PFSK-1 (cell line): Measurements from ENCODE around the gene CDCP2.

Source experiments
- FOXP2 ChIP-seq: optimal IDR thresholded peaks from 2 replicates; pipeline ENCODE3; 2011; ENCODE audit warnings: borderline replicate concordance, control low read depth, inconsistent platforms; ENCODE audit not compliant: insufficient read depth; ENCODE audit errors: extremely low read length, extremely low read depth
- POLR2AphosphoS5 ChIP-seq: IDR thresholded peaks from 2 replicates; pipeline ENCODE4 v1.6.1; 2012; ENCODE audit warnings: low read depth, mild to moderate bottlenecking, control low read depth, low read length, moderate library complexity
- REST ChIP-seq, 2 experiments: IDR thresholded peaks; 2 replicates each; pipeline versions ENCODE4 v1.6.1 to v1.8.0; 2011 to 2012; ENCODE audit warnings: low read depth in 2 of 2, low read length in 2 of 2, control low read depth in 1 of 2, inconsistent platforms in 1 of 2, mild to moderate bottlenecking in 1 of 2, moderate library complexity in 1 of 2; ENCODE audit not compliant: insufficient read depth in 1 of 2
- SIN3A ChIP-seq: IDR thresholded peaks from 2 replicates; pipeline ENCODE4 v1.6.1; 2012; ENCODE audit warnings: mild to moderate bottlenecking, low read length, moderate library complexity, borderline replicate concordance; ENCODE audit not compliant: insufficient read depth
- TAF1 ChIP-seq: IDR thresholded peaks from 2 replicates; pipeline ENCODE4 v1.6.1; 2012; ENCODE audit warnings: low read length, control low read depth, borderline replicate concordance; ENCODE audit not compliant: insufficient read depth

The CDCP2 gene

DNA sequence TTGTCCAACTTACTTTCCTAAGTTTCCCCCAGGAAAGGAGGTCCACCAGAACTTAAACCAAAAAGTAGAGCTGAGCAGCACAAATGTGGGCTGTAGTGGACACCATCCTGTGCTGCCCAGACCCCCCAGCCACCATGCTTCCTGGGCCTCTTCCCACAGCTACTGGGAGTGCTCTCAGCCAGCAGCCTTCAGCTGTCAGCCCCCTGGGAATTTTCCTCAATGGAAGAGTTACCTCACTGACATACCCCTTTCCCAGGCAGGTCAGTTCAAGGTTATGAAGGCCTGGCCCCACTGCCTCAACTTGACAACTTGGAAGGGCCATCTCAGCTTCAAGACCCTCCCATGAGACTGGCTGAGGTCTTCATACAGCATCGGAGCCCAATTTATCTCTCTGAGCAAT is 47.7 kb downstream of the CDCP2 start:
- TF ChIP-seq SIN3A, result no peak
- no peak for TF ChIP-seq POLR2AphosphoS5
- no peak for TF ChIP-seq FOXP2
- TF ChIP-seq REST (IDR thresholded peaks at IDR 0.05; ENCODE audit: insufficient read depth in 1 of 2, low read depth in 2 of 2, low read length in 2 of 2), result no peak
- no peak for TF ChIP-seq TAF1

DNA sequence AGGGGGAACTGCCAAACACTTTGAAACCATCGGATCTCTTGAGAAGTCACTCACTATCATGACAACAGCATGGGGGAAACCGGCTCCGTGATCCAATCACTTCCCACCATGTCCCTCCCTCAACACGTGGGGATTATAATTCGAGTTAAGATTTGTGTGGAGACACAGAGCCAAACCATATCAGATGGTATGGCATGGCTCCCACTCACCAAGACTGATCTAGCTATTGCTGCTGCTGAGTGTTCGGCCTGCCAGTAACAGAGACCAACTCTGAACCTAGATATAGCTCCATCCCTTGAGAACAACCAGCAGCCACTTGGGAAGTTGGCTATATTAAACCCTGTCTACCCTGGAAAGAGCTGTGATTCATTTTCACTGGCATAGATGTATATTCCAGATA is 49.4 kb downstream of the CDCP2 start:
- no peak for TF ChIP-seq FOXP2

DNA sequence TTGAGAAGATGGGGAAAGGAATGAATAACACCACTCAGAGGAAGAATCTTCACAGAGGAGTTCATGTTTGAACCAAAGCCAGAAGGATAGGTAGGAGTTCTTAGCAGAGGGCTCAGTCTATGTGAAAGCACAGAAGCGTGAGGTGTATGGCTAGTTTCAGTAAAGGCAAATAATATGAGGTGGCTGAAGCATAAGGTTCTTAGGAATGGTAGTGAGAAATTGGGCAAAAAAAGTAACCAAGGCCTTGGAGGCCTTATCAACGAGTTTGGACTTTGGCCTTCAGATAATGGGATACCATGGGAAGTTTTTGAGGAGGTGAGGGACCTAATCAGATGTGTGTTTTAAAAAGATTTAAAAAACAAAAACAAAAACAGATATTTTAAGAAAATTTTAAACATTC is 52.3 kb downstream of the CDCP2 start:
- no peak for TF ChIP-seq TAF1
- no peak for TF ChIP-seq SIN3A
- TF ChIP-seq FOXP2, result no peak
- no peak for TF ChIP-seq REST (IDR thresholded peaks at IDR 0.05; ENCODE audit: insufficient read depth in 1 of 2, low read depth in 2 of 2, low read length in 2 of 2)
- no peak for TF ChIP-seq POLR2AphosphoS5

DNA sequence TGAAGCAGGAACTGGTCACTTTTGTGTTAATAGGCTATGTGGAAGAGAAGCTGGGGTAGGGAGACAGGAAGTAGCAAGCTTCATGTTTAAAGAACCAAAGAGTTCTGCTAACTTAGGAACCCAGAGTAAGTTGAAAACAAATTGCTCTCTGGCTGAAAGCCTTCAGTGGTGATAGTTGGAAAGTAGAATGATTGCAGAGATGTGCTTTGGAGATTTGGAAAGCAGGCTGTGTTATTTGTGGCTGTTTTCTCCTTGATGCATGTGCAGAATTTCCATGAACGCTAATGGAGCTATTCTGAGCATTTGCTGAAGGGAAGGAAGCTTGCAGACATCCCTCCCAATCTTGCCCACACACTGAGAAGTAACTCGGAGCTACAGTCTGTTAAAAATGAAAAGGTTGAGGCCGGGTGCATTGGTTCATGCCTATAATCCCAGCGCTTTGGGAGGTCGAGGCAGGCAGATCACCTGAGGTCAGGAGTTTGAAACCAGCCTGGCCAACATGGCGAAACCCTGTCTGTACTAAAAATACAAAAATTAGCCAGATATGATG is 53.7 kb downstream of the CDCP2 start:
- TF ChIP-seq SIN3A (no peak), REST (IDR thresholded peaks at IDR 0.05; ENCODE audit: insufficient read depth in 1 of 2, low read depth in 2 of 2, low read length in 2 of 2) (no peak), FOXP2 (no peak), POLR2AphosphoS5 (no peak), TAF1 (no peak)

- TF ChIP-seq REST (IDR thresholded peaks at IDR 0.05; ENCODE audit: insufficient read depth in 1 of 2, low read depth in 2 of 2, low read length in 2 of 2), result no peak
- no peak for TF ChIP-seq POLR2AphosphoS5
- TF ChIP-seq TAF1, result no peak
- no peak for TF ChIP-seq FOXP2
- no peak for TF ChIP-seq SIN3A
Measured at GRCh38 chr1:54096877-54097240, 55.9 kb downstream of the CDCP2 start.
